HEK293 (cell line): ENCODE data around the gene PTPRR.

Experiments used
- CTCF ChIA-PET: fragments of 350-600 bp; formaldehyde crosslinking; extraction: SDS; loops from one replicate; lab custom pipeline; 2021; ENCODE audit warnings: antibody characterized with exemption; lab: Yijun Ruan, JAX
- POLR2A ChIA-PET: fragments of 300-600 bp; formaldehyde crosslinking; extraction: SDS; loops from one replicate; lab custom pipeline; 2020; ENCODE audit warnings: antibody characterized with exemption, inconsistent platforms; lab: Yijun Ruan, JAX
- H3K27ac ChIP-seq: fragments of 200-500 bp; sonication (Bioruptor generic); 2 replicates; pipeline ENCODE4 v1.5.1; 2014; ENCODE audit warnings: low read depth, low read length, control low read depth, inconsistent platforms; ENCODE audit errors: extremely low read depth
- H3K36me3 ChIP-seq, 2 experiments: fragments of 200-500 bp in 1 of 2; sonication (Bioruptor generic) in 1 of 2; 1 replicate in 1 of 2; 2 replicates in 1 of 2; pipeline ENCODE4 v1.5.1; 2014 to 2017; ENCODE audit warnings: inconsistent platforms in 2 of 2, low read length in 2 of 2; ENCODE audit not compliant: control insufficient read depth in 2 of 2, insufficient read depth in 1 of 2
- H3K4me1 ChIP-seq: fragments of 200-500 bp; sonication (Bioruptor generic); 2 replicates; pipeline ENCODE4 v1.5.1; 2014; ENCODE audit warnings: mild to moderate bottlenecking, low read length, inconsistent platforms; ENCODE audit not compliant: control insufficient read depth, insufficient read depth
- H3K4me3 ChIP-seq: 2 replicates; pipeline ENCODE4 v1.5.1; 2011; ENCODE audit warnings: low read depth, mild to moderate bottlenecking, control low read depth, low read length, moderate library complexity
- H3K9me3 ChIP-seq: fragments of 200-500 bp; sonication (Bioruptor generic); 2 replicates; pipeline ENCODE4 v1.5.1; 2014; ENCODE audit warnings: low read depth, low read length, inconsistent platforms; ENCODE audit not compliant: control insufficient read depth, insufficient read depth
- ZEB2 ChIP-seq: fragments of 450-650 bp; formaldehyde crosslinking; IDR thresholded peaks from 2 replicates; pipeline ENCODE4 v1.5.1; 2016; ENCODE audit warnings: missing biosample characterization, missing genetic modification characterization
- ZFHX2 ChIP-seq: fragments of 450-650 bp; formaldehyde crosslinking; conservative IDR thresholded peaks from 2 replicates; pipeline ENCODE4 v1.5.1; 2016; ENCODE audit warnings: missing biosample characterization, missing genetic modification characterization
- ZNF10 ChIP-seq: fragments of 450-650 bp; formaldehyde crosslinking; IDR thresholded peaks from 2 replicates; pipeline ENCODE4 v1.5.1; 2017; ENCODE audit warnings: missing biosample characterization, missing genetic modification characterization
- ZNF155 ChIP-seq: fragments of 450-650 bp; formaldehyde crosslinking; IDR thresholded peaks from 2 replicates; pipeline ENCODE4 v1.5.1; 2016; ENCODE audit warnings: missing biosample characterization, missing genetic modification characterization
- ZNF239 ChIP-seq: fragments of 450-650 bp; formaldehyde crosslinking; IDR thresholded peaks from 2 replicates; pipeline ENCODE4 v1.5.1; 2016; ENCODE audit warnings: missing biosample characterization, missing genetic modification characterization
- ZNF274 ChIP-seq, 2 experiments: fragments of 200-500 bp in 1 of 2; fragments of 450-650 bp in 1 of 2; sonication (Bioruptor generic) in 1 of 2; formaldehyde crosslinking in 1 of 2; IDR thresholded peaks; 2 replicates each; pipeline versions ENCODE4 v1.5.1 to v1.6.1; 2014 to 2016; ENCODE audit warnings: borderline replicate concordance in 1 of 2, inconsistent platforms in 1 of 2, low read length in 1 of 2, missing biosample characterization in 1 of 2, missing genetic modification characterization in 1 of 2
- ZNF426 ChIP-seq: fragments of 450-650 bp; formaldehyde crosslinking; IDR thresholded peaks from 2 replicates; pipeline ENCODE4 v1.5.1; 2017; ENCODE audit warnings: missing biosample characterization, missing genetic modification characterization, mild to moderate bottlenecking, inconsistent platforms, moderate library complexity
- ZNF514 ChIP-seq: fragments of 450-650 bp; formaldehyde crosslinking; IDR thresholded peaks from 2 replicates; pipeline ENCODE4 v1.5.1; 2016; ENCODE audit warnings: missing biosample characterization, missing genetic modification characterization
- ZNF571 ChIP-seq: fragments of 450-650 bp; formaldehyde crosslinking; IDR thresholded peaks from 2 replicates; pipeline ENCODE4 v1.5.0; 2017; ENCODE audit warnings: missing biosample characterization, missing genetic modification characterization
- ZNF670 ChIP-seq: fragments of 450-650 bp; formaldehyde crosslinking; IDR thresholded peaks from 2 replicates; pipeline ENCODE4 v1.5.1; 2016; ENCODE audit warnings: missing biosample characterization, missing genetic modification characterization, low read depth
- TF ChIP-seq, protein P1 (sequence below): fragments of 450-650 bp; formaldehyde crosslinking; IDR thresholded peaks from 2 replicates; pipeline ENCODE4 v1.5.1; 2017; ENCODE audit warnings: missing biosample characterization, missing genetic modification characterization
- TF ChIP-seq, protein P2 (sequence below): fragments of 450-650 bp; formaldehyde crosslinking; conservative IDR thresholded peaks from 2 replicates; pipeline ENCODE4 v1.5.1; 2016; ENCODE audit warnings: low read depth, missing biosample characterization, missing genetic modification characterization
- TF ChIP-seq, protein P3 (sequence below): fragments of 450-650 bp; formaldehyde crosslinking; IDR thresholded peaks from 2 replicates; pipeline ENCODE4 v1.5.1; 2016; ENCODE audit warnings: missing biosample characterization, missing genetic modification characterization
- TF ChIP-seq, protein P4 (sequence below): fragments of 450-650 bp; formaldehyde crosslinking; IDR thresholded peaks from 2 replicates; pipeline ENCODE4 v1.5.1; 2017; ENCODE audit warnings: missing biosample characterization, missing genetic modification characterization

The PTPRR gene

GRCh38 chr12:70608184-70608583 is 312.4 kb downstream of the PTPRR start (continued):
- TF ChIP-seq, protein P1, sequence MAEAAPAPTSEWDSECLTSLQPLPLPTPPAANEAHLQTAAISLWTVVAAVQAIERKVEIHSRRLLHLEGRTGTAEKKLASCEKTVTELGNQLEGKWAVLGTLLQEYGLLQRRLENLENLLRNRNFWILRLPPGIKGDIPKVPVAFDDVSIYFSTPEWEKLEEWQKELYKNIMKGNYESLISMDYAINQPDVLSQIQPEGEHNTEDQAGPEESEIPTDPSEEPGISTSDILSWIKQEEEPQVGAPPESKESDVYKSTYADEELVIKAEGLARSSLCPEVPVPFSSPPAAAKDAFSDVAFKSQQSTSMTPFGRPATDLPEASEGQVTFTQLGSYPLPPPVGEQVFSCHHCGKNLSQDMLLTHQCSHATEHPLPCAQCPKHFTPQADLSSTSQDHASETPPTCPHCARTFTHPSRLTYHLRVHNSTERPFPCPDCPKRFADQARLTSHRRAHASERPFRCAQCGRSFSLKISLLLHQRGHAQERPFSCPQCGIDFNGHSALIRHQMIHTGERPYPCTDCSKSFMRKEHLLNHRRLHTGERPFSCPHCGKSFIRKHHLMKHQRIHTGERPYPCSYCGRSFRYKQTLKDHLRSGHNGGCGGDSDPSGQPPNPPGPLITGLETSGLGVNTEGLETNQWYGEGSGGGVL (tag by site-specific recombination), result no peak
- TF ChIP-seq ZNF155 (tag by site-specific recombination) (no peak), ZNF274 (IDR thresholded peaks at IDR 0.05; ENCODE audit: low read length) (no peak), ZNF274 (tag by site-specific recombination; IDR thresholded peaks at IDR 0.05; ENCODE audit: borderline replicate concordance) (no peak), ZEB2 (tag by site-specific recombination) (no peak), ZFHX2 (no peak)
- TF ChIP-seq, protein P2, sequence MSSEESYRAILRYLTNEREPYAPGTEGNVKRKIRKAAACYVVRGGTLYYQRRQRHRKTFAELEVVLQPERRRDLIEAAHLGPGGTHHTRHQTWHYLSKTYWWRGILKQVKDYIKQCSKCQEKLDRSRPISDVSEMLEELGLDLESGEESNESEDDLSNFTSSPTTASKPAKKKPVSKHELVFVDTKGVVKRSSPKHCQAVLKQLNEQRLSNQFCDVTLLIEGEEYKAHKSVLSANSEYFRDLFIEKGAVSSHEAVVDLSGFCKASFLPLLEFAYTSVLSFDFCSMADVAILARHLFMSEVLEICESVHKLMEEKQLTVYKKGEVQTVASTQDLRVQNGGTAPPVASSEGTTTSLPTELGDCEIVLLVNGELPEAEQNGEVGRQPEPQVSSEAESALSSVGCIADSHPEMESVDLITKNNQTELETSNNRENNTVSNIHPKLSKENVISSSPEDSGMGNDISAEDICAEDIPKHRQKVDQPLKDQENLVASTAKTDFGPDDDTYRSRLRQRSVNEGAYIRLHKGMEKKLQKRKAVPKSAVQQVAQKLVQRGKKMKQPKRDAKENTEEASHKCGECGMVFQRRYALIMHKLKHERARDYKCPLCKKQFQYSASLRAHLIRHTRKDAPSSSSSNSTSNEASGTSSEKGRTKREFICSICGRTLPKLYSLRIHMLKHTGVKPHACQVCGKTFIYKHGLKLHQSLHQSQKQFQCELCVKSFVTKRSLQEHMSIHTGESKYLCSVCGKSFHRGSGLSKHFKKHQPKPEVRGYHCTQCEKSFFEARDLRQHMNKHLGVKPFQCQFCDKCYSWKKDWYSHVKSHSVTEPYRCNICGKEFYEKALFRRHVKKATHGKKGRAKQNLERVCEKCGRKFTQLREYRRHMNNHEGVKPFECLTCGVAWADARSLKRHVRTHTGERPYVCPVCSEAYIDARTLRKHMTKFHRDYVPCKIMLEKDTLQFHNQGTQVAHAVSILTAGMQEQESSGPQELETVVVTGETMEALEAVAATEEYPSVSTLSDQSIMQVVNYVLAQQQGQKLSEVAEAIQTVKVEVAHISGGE, result no peak
- TF ChIP-seq, protein P3, sequence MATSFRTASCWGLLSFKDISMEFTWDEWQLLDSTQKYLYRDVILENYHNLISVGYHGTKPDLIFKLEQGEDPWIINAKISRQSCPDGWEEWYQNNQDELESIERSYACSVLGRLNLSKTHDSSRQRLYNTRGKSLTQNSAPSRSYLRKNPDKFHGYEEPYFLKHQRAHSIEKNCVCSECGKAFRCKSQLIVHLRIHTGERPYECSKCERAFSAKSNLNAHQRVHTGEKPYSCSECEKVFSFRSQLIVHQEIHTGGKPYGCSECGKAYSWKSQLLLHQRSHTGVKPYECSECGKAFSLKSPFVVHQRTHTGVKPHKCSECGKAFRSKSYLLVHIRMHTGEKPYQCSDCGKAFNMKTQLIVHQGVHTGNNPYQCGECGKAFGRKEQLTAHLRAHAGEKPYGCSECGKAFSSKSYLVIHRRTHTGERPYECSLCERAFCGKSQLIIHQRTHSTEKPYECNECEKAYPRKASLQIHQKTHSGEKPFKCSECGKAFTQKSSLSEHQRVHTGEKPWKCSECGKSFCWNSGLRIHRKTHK (tag by site-specific recombination), result no peak

GRCh38 chr12:70607107-70607506 is 313.4 kb downstream of the PTPRR start:
- POLR2A ChIA-PET, result no interaction called here
- H3K4me3 ChIP-seq, result no peak overlapping the region
- H3K27ac ChIP-seq, result no peak overlapping the region
- TF ChIP-seq ZNF239 (tag by site-specific recombination), result no peak
- TF ChIP-seq, protein P4, sequence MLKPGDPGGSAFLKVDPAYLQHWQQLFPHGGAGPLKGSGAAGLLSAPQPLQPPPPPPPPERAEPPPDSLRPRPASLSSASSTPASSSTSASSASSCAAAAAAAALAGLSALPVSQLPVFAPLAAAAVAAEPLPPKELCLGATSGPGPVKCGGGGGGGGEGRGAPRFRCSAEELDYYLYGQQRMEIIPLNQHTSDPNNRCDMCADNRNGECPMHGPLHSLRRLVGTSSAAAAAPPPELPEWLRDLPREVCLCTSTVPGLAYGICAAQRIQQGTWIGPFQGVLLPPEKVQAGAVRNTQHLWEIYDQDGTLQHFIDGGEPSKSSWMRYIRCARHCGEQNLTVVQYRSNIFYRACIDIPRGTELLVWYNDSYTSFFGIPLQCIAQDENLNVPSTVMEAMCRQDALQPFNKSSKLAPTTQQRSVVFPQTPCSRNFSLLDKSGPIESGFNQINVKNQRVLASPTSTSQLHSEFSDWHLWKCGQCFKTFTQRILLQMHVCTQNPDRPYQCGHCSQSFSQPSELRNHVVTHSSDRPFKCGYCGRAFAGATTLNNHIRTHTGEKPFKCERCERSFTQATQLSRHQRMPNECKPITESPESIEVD (tag by site-specific recombination), result peak; percentile 36; the same call in 1 of the 2 replicates
- CTCF ChIA-PET, result no interaction called here
- H3K4me1 ChIP-seq, result peaks cover 3% of the 10 kb centered on the region; the same call in 1 of the 2 replicates
- H3K9me3 ChIP-seq, result no peaks in the 10 kb centered on the region
- H3K36me3 ChIP-seq, result no peaks in the 10 kb centered on the region

DNA sequence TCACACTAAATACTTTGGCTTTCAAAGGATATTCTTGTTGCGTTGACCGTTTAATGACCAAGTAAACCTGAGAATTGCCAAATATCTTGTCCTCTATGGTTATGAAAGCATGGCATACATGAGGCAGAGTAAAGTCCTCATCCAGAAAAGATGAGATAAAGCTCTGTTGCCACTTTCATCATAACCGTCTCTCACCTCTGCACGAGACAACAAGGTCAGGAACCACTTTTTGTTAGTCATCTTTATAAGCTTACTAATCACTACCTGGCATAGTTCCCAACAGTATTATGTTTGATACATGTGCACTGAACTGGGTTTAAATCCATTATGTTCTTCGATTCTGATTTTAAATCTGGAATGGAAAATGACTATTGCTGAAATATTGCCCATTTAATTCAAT is 314.6 kb downstream of the PTPRR start:
- POLR2A ChIA-PET, result no interaction called here
- CTCF ChIA-PET, result interaction anchor here (0.6 to 1.5 kb wide), 5 partner anchors 15 to 731 kb away, joined by 3 to 6 read pairs (median 3); no protein-coding TSS in a partner anchor
- TF ChIP-seq ZNF670 (tag by site-specific recombination) (no peak), ZNF10 (tag by site-specific recombination) (no peak), ZNF571 (tag by site-specific recombination) (no peak), ZNF514 (tag by site-specific recombination) (no peak), ZNF426 (tag by site-specific recombination) (no peak)

More for the DNA sequence above, 314.6 kb downstream of the PTPRR start:
- H3K9me3 ChIP-seq, result no peaks in the 10 kb centered on the region
- peaks cover 3% of the 10 kb centered on the region; the same call in 1 of the 2 replicates for H3K4me1 ChIP-seq
- H3K27ac ChIP-seq, result no peak overlapping the region
- H3K4me3 ChIP-seq, result no peak overlapping the region
- no peaks in the 10 kb centered on the region for H3K36me3 ChIP-seq
